NCI-H2081 (cell line): ENCODE measurements around the gene AIG1.
"Not testable (repeated sequence)": the region's sequence is repeated elsewhere in the genome, so short reads cannot be mapped to it uniquely, and the experiment has no call there.

Experiments
- DNase-seq, 2 experiments: peaks; one replicate each; lab custom pipeline; 2025; lab: John Stamatoyannopoulos, UW

AIG1 gene

GRCh38 chr6:143127941-143128680 lies 67.4 kb downstream of the AIG1 start:
- no peak for DNase-seq

GRCh38 chr6:143128681-143129015 lies 68.0 kb downstream of the AIG1 start:
- DNase-seq = no peak

GRCh38 chr6:143130928-143131327 lies 70.2 kb downstream of the AIG1 start:
- DNase-seq = no peak

- no peak for DNase-seq
Observed at GRCh38 chr6:143135325-143135724, 74.6 kb downstream of the AIG1 start.

GRCh38 chr6:143135797-143136561 lies 75.3 kb downstream of the AIG1 start:
- DNase-seq = no peak

- DNase-seq = no peak
Observed at GRCh38 chr6:143136647-143137046, 76.0 kb downstream of the AIG1 start.

- DNase-seq = no peak
Observed at GRCh38 chr6:143139239-143139784, 78.6 kb downstream of the AIG1 start.

- DNase-seq = not testable (repeated sequence)
Observed at GRCh38 chr6:143139884-143140283, 79.2 kb downstream of the AIG1 start.

GRCh38 chr6:143140767-143141166 lies 80.1 kb downstream of the AIG1 start:
- no peak for DNase-seq

- no peak for DNase-seq
Observed at GRCh38 chr6:143141442-143141841, 80.8 kb downstream of the AIG1 start.

- no peak for DNase-seq
Observed at GRCh38 chr6:143146186-143146851, 85.6 kb downstream of the AIG1 start.

GRCh38 chr6:143149771-143150170 lies 89.1 kb downstream of the AIG1 start:
- DNase-seq = no peak

GRCh38 chr6:143150281-143150680 lies 89.6 kb downstream of the AIG1 start:
- DNase-seq = no peak

- no peak for DNase-seq
Observed at GRCh38 chr6:143151381-143151780, 90.7 kb downstream of the AIG1 start.

GRCh38 chr6:143155681-143156080 lies 95.0 kb downstream of the AIG1 start:
- no peak for DNase-seq

- DNase-seq = no peak
Observed at GRCh38 chr6:143157131-143157530, 96.4 kb downstream of the AIG1 start.

GRCh38 chr6:143158113-143158581 lies 97.5 kb downstream of the AIG1 start:
- DNase-seq = no peak

GRCh38 chr6:143159001-143159400 lies 98.3 kb downstream of the AIG1 start:
- DNase-seq = no peak

GRCh38 chr6:143160015-143160414 lies 99.3 kb downstream of the AIG1 start:
- DNase-seq = no peak

GRCh38 chr6:143160439-143161220 lies 99.9 kb downstream of the AIG1 start:
- no peak for DNase-seq

- DNase-seq = no peak
Observed at GRCh38 chr6:143163621-143164020, 102.9 kb downstream of the AIG1 start.
